Astrocyte (in vitro differentiated cells and primary cell): ENCODE data around the gene CELF4.

ENCODE experiments used
- EZH2 ChIP-seq: IDR thresholded peaks from 2 replicates; pipeline ENCODE4 v1.6.1; 2012; ENCODE audit warnings: mild to moderate bottlenecking, low read length, inconsistent platforms; ENCODE audit not compliant: insufficient read depth
- TF ChIP-seq, protein P1 (sequence below): IDR thresholded peaks from 2 replicates; pipeline ENCODE4 v1.5.1; 2011; ENCODE audit warnings: low read depth, mild to moderate bottlenecking, inconsistent platforms, low read length, moderate library complexity; ENCODE audit not compliant: insufficient read depth

DNA sequence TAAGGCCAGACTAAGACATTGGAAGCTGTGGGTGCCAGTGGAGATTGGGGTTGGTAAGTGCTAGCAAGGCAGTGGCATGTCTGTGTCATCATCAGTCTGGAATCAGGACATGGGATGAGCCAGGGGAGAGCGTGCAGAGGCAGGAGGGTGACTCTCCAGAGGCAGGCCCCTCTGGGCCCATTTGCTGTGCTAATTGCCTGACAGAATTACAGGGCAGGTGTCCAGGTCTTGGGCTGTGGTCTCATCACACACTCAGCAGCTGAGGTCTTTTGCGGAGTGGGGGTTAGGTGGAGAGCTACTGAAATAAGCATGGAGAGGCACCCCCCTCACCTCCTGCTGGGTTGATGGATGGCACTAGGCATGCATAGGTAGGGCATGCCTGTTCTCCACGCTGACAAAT is 57.4 kb downstream of the CELF4 start:
- TF ChIP-seq, protein P1, sequence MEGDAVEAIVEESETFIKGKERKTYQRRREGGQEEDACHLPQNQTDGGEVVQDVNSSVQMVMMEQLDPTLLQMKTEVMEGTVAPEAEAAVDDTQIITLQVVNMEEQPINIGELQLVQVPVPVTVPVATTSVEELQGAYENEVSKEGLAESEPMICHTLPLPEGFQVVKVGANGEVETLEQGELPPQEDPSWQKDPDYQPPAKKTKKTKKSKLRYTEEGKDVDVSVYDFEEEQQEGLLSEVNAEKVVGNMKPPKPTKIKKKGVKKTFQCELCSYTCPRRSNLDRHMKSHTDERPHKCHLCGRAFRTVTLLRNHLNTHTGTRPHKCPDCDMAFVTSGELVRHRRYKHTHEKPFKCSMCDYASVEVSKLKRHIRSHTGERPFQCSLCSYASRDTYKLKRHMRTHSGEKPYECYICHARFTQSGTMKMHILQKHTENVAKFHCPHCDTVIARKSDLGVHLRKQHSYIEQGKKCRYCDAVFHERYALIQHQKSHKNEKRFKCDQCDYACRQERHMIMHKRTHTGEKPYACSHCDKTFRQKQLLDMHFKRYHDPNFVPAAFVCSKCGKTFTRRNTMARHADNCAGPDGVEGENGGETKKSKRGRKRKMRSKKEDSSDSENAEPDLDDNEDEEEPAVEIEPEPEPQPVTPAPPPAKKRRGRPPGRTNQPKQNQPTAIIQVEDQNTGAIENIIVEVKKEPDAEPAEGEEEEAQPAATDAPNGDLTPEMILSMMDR = no peak
- TF ChIP-seq EZH2 = no peak
